Stimulated activated CD4-positive, alpha-beta T cell treated with anti-CD3 and anti-CD28 coated beads, Interleukin-15, amount 100 ng/mL, for 1 hour (primary cell): ENCODE results near the gene TLR9.

Source experiments
- DNase-seq, 2 donors: peaks; one replicate each; pipeline ENCODE4 v3.0.0-alpha.2; 2020; ENCODE audit warnings: low read depth in 1 of 2, low spot score in 1 of 2

The TLR9 gene

DNA sequence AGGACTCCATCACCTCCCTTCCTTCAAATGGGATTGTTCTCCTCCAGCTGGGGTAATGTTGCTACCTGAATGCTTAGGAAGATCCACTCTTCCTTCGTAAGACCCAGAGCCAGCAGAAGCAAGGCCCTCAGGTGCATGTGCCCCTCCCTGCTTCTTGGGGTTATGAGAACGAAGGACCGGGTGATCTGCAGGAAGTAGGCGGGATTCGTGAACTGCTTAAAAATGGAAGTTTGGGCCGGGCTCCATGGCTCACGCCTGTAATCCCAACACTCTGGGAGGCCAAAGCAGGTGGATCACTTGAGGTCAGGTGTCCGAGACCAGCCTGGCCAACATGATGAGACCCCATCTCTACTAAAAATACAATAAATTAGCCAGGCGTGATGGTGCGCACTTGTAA is 8.0 kb downstream of the TLR9 start:
- DNase-seq: no peak

DNA sequence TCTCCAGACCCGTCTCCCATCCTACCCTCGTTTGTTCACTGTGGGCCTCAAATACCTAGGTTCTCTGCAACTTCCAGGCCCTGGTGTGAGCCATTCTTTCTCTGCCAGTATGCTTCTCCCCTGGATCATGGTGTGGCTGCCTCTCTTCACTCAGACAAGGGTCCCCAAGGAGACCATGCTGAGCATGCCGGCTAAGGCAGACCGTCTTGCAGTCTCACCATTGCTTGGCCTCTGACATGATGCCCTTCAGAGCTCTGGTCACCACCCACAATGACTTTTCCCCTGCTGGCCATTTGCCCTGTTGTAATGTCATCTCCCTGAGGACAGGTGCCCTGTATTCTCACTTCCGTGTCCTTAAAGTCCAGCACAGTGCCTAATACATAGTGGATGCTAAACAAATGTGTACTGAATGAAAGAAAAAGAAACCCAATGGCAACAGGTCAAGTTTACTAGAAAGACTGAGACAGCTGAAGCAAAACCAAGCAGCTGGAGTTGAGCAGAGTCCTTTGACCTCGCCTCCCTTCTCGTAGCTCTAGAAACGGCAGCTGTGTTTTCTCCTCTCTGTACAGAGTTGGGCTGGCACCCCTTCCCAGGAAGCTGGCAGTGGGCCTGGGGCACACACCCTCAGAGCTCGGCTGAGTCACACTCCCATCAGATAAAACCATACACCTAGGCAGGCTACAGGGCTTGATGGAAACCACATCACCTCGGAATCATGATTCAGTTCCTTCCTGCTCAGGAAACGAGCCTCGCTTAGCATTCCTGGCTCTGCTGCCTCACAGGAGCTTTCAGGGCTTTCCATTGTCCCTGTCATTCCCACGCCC is 8.6 kb downstream of the TLR9 start:
- peak; percentile 25 to 43 for DNase-seq

DNA sequence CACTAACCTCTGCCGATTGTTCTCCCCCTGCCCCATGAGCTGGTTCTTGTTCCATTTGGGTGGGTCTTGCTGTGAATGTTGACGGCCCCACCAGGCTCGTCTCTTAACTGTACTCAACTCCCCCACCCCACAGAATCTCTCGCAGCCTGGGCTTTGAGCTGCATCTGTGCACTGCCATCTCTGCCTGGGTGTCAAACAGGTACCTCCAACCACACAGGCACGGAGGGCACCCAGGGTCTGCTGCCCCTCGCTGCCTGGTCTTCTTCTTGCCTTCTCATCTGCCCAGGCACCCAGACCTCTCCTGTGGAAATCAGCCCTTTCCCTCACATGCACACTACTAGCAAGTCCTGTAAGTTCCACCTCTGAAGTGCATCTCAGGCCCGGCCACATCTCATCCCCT is 10.1 kb downstream of the TLR9 start:
- DNase-seq: no peak

DNA sequence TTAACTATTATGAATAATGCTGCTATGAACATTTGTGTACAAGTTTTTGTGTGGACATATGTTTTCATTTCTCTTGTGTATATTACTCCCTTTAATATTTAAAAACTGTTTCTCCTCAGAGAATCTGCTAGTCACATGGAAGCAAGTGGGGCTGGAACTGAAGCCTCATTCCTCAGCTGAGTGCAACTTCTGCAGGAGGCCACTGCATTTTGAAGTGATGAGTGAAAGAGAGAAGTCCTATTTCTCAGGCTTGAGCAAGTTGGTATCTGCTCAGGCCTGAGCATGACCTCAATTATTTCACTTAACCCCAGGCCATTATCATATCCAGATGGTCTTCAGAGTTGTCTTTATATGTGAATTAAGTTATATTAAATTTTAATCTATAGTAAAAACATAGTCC is 11.5 kb downstream of the TLR9 start:
- DNase-seq: no peak

DNA sequence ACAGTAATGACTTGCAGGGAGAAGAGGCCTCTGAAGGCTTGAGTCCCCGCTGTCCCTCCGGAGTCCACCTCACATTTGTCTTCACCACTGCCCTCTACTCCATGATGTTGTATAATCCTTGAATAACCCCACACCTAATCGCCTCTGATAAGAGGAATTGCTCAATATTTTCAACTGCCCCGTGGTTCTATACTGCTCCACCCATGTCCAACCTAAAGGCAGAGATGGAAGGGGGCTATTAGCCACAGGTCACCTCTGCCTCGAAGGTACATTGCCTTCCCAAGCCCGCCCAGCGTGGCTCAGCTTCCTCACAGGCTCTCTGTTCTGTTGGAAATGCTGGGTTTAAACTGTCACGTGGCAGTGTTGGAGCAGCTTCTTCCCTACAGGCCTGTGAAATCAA is 12.4 kb downstream of the TLR9 start:
- DNase-seq: no peak

DNA sequence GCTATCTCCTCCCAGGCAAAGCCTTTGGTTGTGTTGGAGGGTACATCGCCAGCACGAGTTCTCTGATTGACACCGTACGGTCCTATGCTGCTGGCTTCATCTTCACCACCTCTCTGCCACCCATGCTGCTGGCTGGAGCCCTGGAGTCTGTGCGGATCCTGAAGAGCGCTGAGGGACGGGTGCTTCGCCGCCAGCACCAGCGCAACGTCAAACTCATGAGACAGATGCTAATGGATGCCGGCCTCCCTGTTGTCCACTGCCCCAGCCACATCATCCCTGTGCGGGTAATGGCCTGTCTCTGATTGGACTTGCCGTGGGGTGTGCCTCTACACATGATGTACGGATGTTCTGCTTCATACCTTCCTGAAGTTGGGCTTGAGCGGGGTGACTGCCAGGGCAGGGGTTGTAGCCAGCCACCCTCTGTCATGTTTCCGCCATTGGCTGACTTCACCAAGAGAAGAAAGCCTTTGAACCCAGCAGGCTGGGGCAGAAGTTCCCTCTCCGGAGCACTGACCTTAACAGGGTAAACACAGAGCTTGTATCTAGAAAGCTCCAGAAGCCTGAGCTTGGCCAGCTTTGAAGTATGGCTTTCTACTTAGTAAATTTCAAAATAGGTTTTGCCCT is 14.1 kb downstream of the TLR9 start:
- DNase-seq: no peak

DNA sequence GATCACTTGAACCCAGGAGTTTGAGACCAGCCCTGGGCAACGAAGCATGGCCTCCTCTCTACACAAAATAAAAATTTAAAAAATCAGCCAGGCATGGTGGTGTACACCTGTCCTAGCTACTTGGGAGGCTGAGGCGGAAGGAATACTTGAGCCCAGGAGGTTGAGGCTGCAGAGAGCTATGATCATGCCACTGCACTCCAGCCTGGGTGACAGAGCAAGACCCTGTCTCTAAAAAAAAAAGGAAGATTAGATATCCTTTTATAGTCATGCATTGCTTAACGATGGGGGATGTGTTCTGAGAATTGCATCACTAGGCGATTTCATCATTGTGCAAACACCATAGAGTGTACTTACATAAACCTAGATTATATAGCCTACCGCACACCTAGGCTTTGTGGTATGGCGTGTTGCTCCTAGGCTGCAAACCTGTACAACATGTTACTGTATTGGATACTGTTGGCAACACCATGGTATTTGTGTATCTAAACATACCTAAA is 14.8 kb downstream of the TLR9 start:
- DNase-seq: no peak

DNA sequence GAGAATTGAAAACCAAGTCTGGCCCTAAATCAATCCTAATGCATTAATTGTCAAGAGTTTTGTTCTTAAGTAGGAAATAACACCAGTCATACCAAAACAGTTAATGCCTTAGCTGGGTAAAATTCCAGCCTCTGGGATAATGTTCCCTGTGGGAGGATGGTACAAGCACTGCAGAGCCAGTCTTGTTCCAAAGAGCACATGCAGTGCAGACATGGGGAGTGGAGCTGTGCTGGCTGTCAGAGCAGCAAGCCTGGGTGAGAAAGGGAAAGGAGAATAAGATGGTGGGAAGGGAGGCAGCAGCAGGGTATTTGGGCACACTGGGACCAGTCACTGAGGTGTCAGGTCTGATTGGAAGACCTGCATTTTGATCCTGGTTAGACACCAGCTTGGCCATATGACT is 15.4 kb downstream of the TLR9 start:
- DNase-seq: no peak

DNA sequence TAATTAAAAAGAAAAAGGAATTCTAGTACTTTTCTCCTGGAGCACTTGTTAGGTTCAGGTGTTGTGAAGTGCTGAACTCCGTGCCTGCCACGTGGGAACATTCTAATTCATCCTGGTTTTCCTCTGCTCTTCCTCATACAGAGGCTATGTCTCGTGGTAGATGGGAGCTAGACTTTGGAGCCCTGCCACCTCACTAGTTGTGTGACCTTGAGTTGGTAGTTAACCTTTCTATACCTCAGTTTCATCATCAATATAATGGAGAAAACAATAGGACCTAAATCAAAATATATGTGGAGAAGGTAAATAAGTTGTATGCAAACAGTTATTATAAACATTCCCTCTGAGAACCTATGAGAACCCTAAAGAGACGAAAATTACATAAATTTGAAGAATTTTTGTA is 16.9 kb downstream of the TLR9 start:
- DNase-seq: no peak

DNA sequence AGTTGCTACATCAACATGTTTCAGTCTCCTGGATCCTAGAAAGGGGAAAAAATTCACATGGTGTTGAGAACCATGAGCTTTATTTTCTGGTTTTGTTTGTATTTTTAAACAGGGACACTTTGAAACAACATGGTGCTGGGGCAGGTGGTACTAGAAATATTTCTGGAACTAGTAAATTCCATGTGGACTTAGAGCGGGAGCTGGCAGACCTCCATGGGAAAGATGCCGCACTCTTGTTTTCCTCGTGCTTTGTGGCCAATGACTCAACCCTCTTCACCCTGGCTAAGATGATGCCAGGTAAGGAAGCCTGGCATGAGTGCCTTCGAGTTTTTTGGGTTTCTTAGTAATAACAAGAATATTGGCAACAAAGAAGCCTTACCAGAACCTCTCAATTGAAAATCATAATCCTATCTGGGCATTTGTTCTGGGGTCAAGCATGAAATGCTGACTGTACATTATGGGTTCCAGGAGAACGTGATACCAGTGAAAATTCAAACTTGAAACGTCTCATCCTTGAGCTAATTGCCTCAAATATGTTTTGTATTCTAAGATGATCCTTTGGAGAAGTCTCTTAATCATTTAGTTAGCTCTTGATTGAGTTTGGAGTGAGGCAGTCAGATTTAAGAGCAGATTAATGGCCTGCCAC is 19.6 kb downstream of the TLR9 start:
- no peak for DNase-seq

DNA sequence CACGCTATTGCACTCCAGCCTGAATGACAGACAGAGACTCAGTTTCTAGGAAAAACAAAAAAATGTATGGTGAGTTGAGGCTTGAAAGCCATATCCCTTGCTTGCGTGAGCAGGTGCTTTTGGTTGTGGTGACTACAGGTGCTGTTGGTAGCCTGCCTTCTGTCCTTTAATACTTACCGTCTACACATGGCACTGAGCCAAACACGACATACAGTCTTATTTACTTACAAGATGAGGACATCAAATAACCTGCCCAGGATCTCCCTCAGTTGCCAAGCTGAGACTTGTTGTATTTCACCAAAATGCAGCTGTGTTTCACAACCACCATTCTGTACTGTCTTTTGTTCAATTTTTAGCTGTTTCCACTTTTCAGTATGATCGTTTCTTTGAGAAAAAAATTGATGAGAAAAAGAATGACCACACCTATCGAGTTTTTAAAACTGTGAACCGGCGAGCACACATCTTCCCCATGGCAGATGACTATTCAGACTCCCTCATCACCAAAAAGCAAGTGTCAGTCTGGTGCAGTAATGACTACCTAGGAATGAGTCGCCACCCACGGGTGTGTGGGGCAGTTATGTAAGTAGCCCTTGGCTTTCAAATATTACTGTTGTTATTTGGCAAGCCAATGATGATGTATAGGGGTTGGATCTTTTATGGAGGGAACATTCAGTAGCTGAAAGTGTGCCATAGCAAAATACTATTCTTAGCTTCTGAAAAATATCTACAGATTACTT is 20.9 kb downstream of the TLR9 start:
- no peak for DNase-seq

DNA sequence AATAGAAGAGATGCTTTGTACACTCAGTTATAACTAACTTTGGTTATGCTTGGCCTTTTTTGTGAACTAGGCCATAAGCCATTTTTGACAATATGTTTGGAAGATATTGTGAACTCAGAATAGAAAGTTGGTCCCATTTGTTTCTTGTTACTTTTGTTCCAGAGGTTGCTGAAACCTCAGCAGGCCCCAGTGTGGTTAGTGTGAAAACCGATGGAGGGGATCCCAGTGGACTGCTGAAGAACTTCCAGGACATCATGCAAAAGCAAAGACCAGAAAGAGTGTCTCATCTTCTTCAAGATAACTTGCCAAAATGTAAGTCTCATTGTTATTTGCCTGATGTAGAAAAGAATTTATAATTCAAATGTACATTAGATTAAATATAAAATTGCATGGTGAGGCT is 21.7 kb downstream of the TLR9 start:
- no peak for DNase-seq

DNA sequence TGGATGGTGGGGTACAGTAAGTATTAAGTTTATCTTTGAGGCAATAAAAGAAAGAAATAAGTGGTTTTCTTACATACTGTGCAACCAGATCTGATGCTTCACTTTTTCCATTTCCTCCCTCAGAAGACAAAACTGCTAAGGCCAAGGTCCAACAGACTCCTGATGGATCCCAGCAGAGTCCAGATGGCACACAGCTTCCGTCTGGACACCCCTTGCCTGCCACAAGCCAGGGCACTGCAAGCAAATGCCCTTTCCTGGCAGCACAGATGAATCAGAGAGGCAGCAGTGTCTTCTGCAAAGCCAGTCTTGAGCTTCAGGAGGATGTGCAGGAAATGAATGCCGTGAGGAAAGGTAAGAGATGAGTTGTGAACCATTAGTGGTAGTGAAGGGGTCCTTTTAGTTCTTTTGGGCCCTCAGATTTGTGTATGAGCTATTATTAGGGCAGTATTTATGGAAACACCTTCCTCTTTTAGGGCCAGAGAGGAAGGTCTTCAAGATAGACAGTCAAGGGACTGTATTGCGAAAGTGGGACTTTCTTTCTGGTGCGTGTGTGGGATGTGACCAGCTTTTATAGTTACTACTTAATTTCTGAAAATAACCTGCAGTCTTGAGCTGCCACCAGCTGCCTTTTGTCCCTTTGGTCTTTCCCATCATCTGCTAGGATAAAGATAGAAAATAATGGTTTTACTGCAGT is 22.9 kb downstream of the TLR9 start:
- no peak for DNase-seq

DNA sequence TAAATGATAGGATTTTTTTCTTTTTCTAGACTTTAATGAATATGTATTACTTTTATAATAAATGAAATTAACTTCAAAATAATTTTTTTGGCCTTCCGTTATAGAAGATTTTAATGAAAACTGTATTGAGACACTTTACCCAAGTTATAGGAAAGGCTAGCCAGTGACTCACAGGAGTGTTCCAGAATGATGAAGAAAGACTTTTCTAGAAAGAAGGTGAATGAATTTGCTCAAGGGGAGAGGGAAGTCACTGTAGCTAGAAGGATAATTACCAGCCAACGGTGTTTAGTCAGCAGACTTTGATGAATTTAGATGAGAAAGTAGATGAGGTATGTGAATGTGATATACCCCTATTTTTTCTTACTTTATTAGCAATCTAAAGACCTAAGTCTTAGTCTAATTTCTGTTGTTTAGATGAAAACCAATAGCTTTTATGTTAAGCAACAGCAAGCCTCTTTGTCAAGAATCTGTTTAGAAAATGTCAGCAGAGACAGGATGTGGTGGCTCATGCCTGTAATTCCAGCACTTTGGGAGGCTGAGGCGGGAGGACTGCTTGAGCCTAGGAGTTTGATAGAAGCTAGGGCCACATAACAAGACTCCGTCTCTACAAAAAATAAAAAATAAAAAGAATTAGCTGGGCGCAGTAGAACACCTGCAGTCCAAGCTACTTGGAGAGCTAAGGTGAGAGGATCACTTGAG is 24.3 kb downstream of the TLR9 start:
- DNase-seq: no peak

DNA sequence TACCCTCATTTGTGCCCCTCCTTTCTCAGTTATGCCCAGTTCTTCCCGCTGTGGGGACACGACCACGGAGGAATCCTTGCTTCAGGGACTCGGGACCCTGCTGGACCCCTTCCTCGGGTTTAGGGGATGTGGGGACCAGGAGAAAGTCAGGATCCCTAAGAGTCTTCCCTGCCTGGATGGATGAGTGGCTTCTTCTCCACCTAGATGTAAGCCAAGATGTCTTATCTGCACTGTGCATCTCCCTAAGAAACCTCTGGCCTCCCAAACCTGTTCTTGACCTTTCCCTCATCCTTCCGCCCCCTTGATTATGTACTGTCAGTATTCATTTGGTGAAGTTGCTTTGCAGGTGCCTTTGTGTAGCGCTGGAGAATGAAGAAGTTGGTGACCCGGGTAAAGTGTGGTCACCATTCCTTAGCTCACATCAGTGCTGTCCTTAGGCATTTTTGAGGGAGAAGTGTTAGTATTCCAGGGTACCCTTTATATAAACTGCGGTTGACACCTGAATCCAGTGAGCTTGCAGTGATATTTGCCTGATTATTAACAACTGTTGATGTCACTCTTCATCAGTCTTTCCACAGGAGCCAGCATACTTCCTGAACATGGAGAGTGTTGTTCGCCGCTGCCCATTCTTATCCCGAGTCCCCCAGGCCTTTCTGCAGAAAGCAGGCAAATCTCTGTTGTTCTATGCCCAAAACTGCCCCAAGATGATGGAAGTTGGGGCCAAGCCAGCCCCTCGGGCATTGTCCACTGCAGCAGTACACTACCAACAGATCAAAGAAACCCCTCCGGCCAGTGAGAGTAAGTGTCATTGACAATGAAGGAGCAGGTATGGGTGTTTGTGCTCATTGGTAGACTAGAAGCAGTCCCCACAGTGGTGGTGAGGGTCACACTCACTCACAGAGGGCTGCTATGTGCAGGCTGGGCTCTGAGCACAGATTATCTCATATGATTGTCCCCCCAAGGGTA is 26.5 kb downstream of the TLR9 start:
- DNase-seq: no peak

DNA sequence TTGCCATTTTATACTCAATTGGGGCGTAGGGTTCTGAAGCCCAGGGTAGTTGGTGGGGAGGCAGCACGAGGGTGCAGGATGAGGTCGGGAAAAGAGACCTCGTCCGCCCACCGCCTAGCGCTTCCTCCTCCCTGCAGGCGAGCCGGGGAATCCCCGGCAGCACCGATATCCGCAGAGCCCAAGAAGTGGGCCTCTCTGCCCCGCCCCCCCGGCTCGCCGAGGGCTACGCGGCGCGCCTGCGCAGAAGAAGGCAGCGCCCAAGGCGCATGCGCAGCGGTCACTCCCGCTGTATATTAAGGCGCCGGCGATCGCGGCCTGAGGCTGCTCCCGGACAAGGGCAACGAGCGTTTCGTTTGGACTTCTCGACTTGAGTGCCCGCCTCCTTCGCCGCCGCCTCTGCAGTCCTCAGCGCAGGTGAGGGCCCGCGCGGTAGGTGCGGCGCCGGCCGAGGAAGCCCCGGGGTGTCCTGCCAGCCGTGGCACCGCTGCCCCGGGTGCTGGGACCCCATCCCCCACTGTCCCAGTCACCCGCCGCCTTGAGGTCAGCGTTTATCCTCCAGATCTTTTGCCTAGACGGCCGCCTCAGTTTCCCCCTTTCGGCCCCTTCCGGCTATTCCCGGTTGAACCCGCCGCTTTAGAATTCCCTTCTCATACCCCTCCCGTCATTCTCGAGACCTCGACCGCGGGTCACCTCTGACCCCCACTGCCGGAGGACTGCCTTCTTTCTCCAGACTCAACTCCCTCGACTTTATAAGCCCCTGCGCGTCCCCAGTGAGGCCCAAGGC is 27.4 kb downstream of the TLR9 start, which contains the start of gene ALAS1:
Gene ALAS1, plus strand, starts transcription at position 319 of the 784 bp plus-strand sequence. CDS start 1,082 bp downstream, outside the sequence.
- peak; percentile 91 to 95 for DNase-seq

DNA sequence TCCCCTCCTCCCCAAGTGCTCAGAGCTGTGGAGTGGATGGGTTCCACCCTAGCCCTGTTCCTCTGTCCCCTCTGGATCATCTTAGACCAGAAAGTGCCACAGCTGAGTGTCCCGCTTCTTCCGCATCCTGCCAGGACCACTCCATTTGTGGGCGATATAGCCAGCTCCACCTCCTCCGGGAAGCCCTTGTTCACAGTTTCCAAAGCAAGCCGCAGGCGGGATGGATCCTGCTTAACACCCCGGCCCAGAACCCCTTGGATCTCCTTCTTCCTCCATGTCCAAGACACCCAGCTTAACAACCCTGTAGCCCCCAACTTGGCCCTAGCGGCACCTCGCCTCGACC is 28.0 kb downstream of the TLR9 start:
- DNase-seq: no peak

DNA sequence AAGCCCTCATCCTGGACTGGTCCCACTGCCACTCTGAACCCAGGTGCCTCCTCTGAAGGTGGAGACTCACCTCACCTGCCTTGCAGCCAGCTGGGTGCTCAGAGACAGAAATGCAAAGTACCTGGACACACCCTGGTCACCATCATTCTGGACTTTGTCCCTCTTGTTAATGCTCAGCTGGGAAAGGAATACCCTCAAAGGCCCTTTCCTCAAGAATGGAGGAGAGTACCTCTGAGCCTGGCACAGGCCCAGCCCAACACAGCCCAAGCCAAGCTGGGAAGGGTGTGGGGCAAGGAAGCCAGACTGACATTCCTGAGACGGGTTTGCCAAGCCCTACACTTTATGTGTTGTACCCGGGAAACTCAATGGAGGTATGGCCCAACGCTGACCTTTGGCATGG is 28.5 kb downstream of the TLR9 start:
- no peak for DNase-seq
